Choroid plexus epithelial cell (primary cell): ENCODE data around the gene NPAS2.

Source experiments
- DNase-seq: peaks from one replicate; pipeline ENCODE4 v3.0.0-alpha.2; 2010; ENCODE audit warnings: low read depth
- H3K4me3 ChIP-seq: 2 replicates; pipeline ENCODE4 v1.5.1; 2011; ENCODE audit warnings: low read depth, mild to moderate bottlenecking, control low read depth, low read length, moderate library complexity
- CTCF ChIP-seq: conservative IDR thresholded peaks from 2 replicates; pipeline ENCODE4 v1.5.1; 2011; ENCODE audit warnings: low read depth, mild to moderate bottlenecking, control low read depth, inconsistent platforms, low read length, moderate library complexity

The NPAS2 gene

GRCh38 chr2:100835006-100835659 is 15.2 kb downstream of the NPAS2 start:
- no peak overlapping the region for H3K4me3 ChIP-seq
- no peak for TF ChIP-seq CTCF
- DNase-seq = no peak

GRCh38 chr2:100840519-100840918 is 20.6 kb downstream of the NPAS2 start:
- no peak for TF ChIP-seq CTCF
- DNase-seq = peak; percentile 60

GRCh38 chr2:100842241-100842922 is 22.4 kb downstream of the NPAS2 start:
- no peak overlapping the region for H3K4me3 ChIP-seq
- DNase-seq = no peak
- no peak for TF ChIP-seq CTCF

More at GRCh38 chr2:100840519-100840918, 20.6 kb downstream of the NPAS2 start:
- no peak overlapping the region for H3K4me3 ChIP-seq

- H3K4me3 ChIP-seq = no peak overlapping the region
- no peak for TF ChIP-seq CTCF
- DNase-seq = no peak
These were observed 24.6 kb downstream of the NPAS2 start for GRCh38 chr2:100844514-100844913.

- no peak overlapping the region for H3K4me3 ChIP-seq
- TF ChIP-seq CTCF = no peak
- no peak for DNase-seq
These were observed 25.4 kb downstream of the NPAS2 start for GRCh38 chr2:100845141-100845991.

GRCh38 chr2:100846716-100847115 is 26.8 kb downstream of the NPAS2 start:
- no peak overlapping the region for H3K4me3 ChIP-seq
- TF ChIP-seq CTCF = no peak
- DNase-seq = no peak
